Activated CD4-positive, alpha-beta T cell treated with anti-CD3 and anti-CD28 coated beads, Interleukin-2, Interleukin-6, amounts not matched to agents 100 ng/mL and 50 ng/mL, durations not matched to agents 16 hours and 8 hours (primary cell): ENCODE measurements around the gene GINS2.

Source experiments
- DNase-seq: peaks from one replicate; pipeline ENCODE4 v3.0.0-alpha.2; 2020

Gene GINS2

DNA sequence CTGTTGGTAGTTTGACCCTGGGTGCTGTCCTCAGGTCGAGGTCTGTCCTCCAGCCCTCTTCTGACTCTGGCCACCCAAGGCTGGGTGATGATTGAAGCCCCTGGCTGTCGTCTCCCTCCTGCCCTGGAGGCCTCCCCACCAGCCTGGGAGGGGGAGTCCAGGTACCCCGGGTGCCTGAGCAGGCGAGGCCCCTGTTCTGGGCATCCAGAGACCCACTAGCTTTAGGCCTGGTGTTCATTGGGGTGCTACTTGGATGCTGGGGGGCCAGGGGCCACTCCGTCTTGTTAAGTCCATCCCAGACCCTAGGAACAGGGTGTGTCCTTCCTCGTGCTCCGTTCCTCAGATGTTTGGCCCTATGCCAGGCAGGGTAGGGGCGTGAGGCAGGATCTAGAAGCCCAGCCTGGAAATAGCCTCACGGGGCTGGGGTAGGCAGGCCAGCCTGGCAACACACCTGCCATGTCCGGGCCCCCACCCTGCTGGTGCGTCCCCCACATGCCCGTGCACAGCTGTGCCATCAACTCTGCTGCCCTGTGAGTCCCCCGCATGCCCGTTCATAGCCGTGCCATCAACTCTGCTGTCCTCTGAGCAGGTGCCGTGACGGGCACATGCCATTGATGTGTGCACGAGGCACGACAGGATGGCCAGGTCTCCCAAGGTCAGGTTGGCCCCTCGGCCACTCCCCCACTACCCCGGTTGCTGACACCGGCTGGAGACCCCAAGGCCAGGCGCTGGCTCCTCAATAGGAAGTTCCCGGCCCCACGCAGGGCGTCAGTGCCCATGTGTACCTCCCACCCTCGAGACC, 36.9 kb downstream of the GINS2 start:
- no peak for DNase-seq

DNA sequence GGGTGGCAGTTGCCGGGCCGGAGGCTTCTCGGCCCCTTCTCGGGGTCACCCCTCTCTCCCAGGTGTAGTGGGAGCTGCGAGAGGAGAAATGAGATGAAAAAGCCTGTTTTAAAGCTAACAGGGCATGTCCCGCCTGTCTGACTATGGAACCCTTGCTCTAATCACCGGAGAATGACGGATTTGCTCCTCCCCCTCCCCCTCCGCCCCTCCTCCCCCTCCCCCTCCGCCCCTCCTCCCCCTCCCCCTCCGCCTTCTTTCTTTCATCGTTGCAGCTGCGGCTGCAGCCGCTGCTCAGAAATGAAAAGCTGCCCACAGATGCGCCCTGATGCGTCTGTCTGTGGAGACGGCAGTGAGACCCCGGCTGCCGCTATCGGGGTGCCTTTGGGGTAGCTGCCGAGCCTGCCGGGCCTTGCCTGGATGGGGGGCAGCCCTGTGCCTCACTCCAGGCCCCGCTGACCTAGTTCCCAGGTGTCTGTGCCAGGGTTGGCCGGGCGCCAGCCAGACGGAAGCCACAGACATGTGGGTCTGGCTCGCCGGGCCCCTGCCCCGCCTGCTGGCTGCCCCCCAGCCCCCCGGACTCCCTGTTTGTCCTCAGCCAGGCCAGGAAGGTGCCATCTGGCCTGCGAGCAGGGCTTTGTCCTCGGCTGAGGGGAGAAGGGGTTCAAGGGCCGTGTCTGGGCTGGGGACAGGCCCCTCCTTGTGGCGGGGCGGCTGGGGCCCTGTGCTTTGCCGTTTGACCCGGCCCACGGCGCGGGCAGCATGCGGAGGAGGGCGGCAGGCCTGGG, 37.7 kb downstream of the GINS2 start:
- DNase-seq: no peak

- no peak for DNase-seq
Measured at GRCh38 chr16:85650135-85650843, 38.5 kb downstream of the GINS2 start.

GRCh38 chr16:85649411-85650134, 39.2 kb downstream of the GINS2 start:
- no peak for DNase-seq

GRCh38 chr16:85648805-85649204, 39.9 kb downstream of the GINS2 start:
- no peak for DNase-seq

- no peak for DNase-seq
Measured at GRCh38 chr16:85648070-85648714, 40.6 kb downstream of the GINS2 start.

DNA sequence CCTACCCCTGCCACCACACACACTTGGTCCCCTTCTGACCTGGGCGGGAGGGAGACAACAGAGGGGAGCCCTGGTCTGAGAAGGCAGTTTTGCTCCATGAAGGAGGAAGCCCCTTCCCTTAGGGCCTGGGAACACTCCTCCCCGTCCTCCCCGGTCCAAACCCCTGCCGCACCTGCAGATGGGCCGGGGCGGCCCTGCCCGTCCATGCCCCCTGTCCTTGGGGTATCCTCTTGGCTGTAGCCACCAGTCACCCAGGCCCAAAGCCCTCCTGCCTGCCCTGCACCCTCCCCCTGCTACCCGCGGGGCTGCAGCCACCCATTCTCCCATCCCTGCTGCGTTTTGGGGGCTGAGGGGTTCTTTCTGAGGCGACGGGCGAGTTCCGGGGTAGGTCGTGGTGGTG, 41.8 kb downstream of the GINS2 start:
- no peak for DNase-seq

GRCh38 chr16:85646358-85646907, 42.3 kb downstream of the GINS2 start:
- DNase-seq: no peak

GRCh38 chr16:85645021-85645589, 43.6 kb downstream of the GINS2 start:
- DNase-seq: no peak

GRCh38 chr16:85644093-85644712, 44.6 kb downstream of the GINS2 start:
- DNase-seq: no peak

DNA sequence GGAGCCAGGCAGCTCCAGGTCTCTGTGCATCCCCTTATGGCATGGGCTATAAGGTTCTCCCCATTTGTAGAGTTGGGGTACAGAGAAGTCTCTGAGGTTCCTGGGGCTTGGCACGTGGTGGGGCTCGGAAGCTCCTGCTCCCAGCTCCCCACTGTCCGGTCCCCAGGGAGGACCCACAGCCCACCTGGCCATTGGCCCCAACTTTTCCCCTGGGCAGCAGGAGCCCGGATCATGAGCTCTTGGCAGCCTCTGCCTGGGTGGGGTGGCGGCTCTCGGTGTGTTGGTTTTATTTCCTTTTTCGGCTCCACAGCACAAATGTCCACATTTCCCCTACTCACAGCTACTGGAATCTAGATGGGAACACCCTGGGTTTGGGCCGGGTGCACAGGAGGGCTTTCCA, 45.1 kb downstream of the GINS2 start:
- DNase-seq: no peak

GRCh38 chr16:85642762-85643358, 45.9 kb downstream of the GINS2 start:
- no peak for DNase-seq

GRCh38 chr16:85641776-85642176, 47.0 kb downstream of the GINS2 start:
- no peak for DNase-seq

GRCh38 chr16:85641305-85641704, 47.4 kb downstream of the GINS2 start:
- DNase-seq: no peak

GRCh38 chr16:85640585-85640984, 48.2 kb downstream of the GINS2 start:
- no peak for DNase-seq

GRCh38 chr16:85640254-85640558, 48.5 kb downstream of the GINS2 start:
- no peak for DNase-seq

GRCh38 chr16:85639529-85640253, 49.1 kb downstream of the GINS2 start:
- DNase-seq: no peak

DNA sequence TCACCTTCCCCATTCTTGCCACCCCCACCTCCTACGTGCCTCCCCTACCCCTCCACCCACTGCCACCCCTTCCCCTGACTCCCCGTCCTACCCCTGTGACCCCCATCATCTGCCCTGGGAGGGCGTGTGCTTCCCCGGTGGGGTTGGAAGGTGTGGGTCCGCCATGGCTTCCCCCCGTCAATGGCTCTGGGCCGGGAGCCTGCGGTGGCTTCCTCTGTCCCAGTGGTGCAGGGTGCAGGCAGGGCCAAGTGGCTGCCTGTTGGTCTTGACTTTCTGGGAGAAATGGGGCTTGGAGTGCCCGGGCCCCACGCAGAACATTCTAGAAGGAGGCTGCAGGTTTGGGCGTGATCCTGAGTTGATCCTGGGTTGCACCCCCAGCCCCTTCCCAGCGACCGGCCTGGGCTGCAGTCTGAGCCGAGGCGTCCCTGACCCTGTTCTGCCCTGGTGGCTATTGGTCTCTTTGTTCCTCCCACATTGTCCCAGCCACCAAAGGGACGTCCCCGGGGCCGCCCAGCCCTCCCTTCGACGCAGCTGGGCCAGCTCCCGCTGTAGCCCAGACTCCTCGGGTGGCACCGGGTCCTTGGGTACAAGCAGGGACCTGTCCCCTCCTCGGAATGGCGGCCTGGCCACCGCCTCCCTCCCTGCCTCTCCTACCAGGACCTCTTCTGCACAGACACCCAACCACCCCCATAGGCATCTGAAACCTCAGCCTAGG, 49.9 kb downstream of the GINS2 start:
- no peak for DNase-seq

DNA sequence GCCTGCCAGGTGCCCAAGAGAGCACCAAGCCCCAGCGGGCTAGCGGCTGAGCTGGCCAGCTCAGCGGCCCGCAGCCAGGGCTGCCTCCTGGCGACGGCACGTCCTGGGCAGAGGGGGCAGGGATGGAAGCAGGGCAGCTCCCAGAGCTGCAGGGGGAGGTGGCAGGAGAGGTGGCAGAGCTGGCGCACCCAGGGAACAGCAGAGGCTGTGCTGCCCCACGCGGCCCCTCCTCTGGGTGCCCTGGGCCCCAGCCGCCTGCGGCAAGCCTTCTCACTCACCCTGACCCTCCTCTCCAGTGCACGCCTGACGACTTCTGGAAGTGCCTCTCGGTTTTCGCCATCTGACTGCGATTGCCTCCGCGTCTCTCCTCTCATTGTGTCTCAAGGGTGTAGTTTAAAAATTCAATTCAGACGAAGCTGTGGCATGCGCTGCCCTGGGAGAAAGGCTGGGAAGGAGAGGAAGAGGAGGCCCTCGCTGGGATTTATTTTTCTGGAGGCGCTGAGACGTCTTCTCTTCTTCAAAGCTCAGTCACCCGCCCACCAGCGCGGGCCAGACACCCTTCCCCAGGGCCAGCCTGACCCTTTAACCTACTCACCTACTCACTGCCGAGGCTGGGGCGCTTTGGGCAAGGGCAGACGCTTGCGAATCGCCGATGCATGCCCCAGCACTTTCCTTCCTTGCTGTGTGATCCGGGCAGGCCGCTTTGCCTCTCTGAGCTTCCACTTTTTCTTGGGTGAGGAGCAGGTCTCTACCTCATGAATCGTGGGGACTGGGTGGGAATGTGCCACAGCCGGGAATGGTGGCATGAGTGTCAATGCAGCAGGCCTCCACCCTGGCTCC, 50.7 kb downstream of the GINS2 start:
- no peak for DNase-seq
